HG02840 (cell line): ENCODE measurements around the gene LPP.
"Not testable (repeated sequence)": the region's sequence is repeated elsewhere in the genome, so short reads cannot be mapped to it uniquely, and the experiment has no call there.

Experiments
- ATAC-seq: cut with Tn5 transposase; IDR thresholded peaks from one replicate; pipeline ENCODE4 v1.9.1; 2021; ENCODE audit warnings: mild to moderate bottlenecking, moderate library complexity, moderate number of reproducible peaks; ENCODE audit not compliant: unreplicated experiment, low FRiP score

The LPP gene

DNA sequence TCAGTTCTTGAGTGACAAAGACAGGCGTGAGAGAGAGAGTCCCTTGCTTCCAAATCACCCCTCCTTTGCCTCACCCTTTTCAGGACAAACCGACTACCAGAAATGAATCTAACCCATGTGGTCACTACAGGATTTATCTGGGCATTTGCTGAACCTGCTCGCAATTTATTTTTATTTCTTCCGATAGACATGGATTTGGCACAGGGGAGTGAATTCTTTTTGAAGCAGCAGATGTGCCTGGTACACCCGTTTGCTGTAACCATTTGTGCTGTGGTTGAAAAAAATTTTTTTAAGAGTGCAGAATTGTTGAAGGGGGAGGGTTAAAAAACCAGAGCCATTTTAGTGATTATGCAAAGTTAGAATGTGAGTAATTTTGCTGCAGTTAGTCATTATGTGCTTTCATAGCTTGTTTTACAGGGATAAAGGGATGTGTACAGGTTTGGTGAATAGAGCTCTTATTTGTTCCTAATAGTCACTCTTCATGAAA, 442.0 kb downstream of the LPP start:
- ATAC-seq, result no peak

GRCh38 chr3:188598894-188599293, 444.9 kb downstream of the LPP start:
- no peak for ATAC-seq

DNA sequence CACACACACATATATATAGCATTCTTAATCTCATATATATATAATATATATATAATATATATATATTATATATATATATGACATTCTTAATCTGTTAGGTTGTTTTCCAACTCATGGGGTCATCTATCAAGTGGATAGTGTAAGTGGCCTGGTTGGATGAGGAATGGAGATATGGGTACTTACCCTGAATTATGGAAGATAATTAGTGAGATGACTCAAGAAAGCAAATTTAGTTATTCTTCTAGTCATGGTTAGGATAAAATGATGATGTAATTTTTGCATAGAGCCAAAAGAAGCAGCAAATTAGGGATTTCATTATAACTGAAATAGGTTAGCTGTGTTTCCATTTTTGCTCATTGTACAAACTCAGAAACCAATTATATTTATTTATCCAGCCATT, 448.2 kb downstream of the LPP start:
- ATAC-seq, result no peak

DNA sequence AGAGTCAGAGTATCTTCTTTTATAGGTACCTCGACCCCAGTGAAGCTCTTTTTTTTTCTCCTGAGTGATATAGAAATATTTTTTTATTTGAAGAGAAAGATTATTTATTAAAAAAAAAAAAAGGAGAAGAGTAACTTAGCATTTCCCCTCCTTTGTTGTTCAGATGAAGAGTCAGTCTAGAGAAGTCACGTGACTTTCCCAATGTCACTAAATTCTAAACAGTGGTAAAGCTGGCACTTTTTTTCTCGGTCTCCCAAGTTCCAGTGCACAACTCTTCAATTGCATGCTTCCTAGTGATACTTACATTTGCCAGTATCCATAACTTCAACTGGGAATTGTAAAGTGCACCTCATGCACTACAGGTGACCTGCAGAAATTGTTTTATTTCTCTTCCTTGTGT, 448.7 kb downstream of the LPP start:
- ATAC-seq, result no peak

GRCh38 chr3:188604651-188605050, 450.7 kb downstream of the LPP start:
- no peak for ATAC-seq

DNA sequence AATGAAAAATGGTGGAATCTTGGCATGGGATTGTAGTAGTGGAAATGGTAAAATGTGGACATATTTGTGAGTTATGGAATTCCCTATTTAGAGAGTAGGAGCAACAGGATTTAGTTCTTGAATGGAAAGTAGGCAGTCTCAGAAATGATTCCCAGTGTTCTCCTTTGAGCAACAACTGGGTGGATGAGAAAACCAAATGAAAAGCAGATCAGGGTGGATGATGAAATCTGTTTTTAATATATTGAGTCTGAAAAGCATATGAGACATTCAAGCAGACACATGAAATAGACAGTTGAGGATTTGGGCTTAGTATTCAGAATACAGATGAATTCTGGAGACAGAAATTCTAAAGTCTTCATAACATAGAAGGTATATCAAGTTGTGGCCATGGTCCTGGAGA, 451.3 kb downstream of the LPP start:
- ATAC-seq, result no peak

- no peak for ATAC-seq
Observed at GRCh38 chr3:188605905-188606304, 451.9 kb downstream of the LPP start.

DNA sequence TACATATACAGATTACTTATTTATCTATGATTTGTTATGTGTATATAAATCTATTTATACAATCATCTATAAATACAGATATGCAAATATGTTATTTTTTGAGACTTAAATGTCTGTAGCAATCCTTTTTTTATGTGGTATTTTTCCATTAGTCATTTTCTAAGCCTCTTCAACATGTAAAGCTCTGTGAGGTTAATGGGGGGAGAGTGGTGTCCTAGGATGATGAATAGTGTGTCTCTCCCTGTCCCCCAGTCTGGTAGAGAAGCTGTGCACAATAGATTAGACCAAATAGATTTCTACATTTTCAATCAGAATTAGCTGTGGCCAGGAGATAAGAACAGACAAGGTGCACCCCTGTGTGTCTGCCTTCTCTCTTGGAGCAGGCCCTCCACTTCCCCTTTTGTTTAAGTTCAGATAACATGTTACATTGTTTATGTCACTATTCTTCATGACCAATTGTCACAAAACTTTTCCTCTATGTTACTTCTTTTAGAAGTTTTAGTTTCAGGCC, 453.9 kb downstream of the LPP start:
- no peak for ATAC-seq

- no peak for ATAC-seq
Observed at GRCh38 chr3:188608401-188608800, 454.4 kb downstream of the LPP start.

- ATAC-seq, result not testable (repeated sequence)
Observed at GRCh38 chr3:188613721-188614120, 459.8 kb downstream of the LPP start.

DNA sequence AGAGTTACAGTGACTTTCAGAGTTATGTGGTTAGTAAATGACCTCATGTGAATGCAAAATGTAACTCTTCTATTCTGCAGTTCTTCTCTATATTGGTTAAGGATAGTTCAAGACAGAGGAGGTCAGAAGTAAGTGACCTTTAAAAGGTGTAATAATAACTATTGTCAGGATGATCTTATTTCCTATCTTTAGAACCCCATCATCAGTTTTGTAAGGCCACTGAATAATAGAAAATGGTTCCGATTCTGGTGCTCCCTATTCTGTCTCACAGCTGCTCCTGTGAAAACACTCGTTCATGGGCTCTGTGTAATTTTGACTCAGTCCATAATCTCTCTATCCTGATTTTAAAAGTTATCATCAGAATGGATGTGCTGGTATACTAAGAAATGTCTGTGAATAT, 463.3 kb downstream of the LPP start:
- ATAC-seq, result no peak

GRCh38 chr3:188617988-188618701, 464.2 kb downstream of the LPP start:
- ATAC-seq, result no peak

DNA sequence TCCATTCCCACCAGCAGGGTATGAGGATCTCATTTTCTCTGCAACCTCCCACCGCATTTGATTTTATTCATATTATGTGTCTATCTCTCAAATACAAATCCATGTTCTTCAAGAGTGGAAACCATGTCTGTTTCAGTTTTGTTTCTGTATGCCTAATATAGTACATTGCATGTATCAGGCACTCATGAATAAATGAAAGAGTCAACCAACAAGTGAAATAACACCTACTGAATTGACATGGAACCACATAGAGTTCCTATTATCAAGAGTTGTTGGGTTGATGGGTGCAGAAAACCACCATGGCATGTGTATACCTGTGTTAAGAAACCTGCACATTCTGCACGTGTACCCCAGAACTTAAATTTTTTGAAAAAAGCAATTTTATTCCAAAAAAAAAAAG, 466.8 kb downstream of the LPP start:
- ATAC-seq, result no peak

- ATAC-seq, result no peak
Observed at GRCh38 chr3:188624384-188624783, 470.4 kb downstream of the LPP start.

DNA sequence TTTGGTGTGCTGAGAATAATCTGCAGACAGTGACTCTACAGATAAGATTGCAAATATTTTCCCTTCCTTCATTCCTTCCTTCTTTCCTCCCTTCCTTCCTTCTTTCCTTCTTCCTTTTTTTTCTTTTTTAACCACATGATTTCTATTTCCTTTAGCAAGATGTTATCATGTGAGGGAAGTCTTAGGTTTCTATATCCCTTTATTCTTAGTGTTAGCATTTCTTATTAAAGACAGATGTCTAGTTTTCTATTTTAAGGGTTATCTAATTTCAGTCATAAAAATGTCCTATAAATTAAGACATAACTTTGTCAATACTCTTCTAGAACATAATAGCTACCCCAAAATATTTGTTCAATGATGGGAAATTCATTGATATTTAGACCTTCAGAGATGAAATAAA, 470.9 kb downstream of the LPP start:
- no peak for ATAC-seq

DNA sequence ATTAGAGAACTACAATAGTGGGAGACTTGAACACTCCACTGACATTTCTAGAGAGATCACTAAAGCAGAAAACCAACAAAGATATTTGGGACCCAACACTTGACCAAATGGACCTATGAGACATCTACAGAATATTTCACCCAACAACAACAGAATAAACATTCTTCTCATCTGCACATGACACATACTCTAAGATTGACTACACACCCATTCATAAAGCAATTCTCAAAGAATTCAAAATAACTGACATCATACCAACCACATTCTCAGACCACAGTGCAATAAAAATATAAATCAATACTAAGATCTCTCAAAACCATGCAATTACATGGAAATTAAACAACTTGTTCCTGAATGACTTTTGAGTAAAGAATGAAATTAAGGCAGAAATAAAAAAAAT, 473.7 kb downstream of the LPP start:
- ATAC-seq, result no peak

GRCh38 chr3:188631291-188632010, 477.5 kb downstream of the LPP start:
- ATAC-seq, result no peak

GRCh38 chr3:188633206-188633605, 479.2 kb downstream of the LPP start:
- no peak for ATAC-seq

- ATAC-seq, result no peak
Observed at GRCh38 chr3:188634285-188634684, 480.3 kb downstream of the LPP start.

GRCh38 chr3:188635258-188636042, 481.5 kb downstream of the LPP start:
- no peak for ATAC-seq

GRCh38 chr3:188636292-188636691, 482.3 kb downstream of the LPP start:
- not testable (repeated sequence) for ATAC-seq
